Uterus (tissue), 2 donors: ENCODE results near the gene TMEM176B.

Experiments used
- CTCF ChIP-seq, 4 experiments: fragments of 200-600 bp in 2 of 4; fragments of 450-650 bp in 2 of 4; sonication (generic) in 2 of 4; IDR thresholded peaks; one replicate each; pipeline ENCODE4 v1.5.1; 2016 to 2019; ENCODE audit warnings: antibody characterized with exemption in 4 of 4, mild to moderate bottlenecking in 2 of 4, moderate library complexity in 1 of 4
- POLR2A ChIP-seq, 2 donors: fragments of 450-650 bp; IDR thresholded peaks; one replicate each; pipeline ENCODE4 v1.6.1; 2016; ENCODE audit warnings: antibody characterized with exemption in 2 of 2, mild to moderate bottlenecking in 1 of 2, moderate library complexity in 1 of 2

DNA sequence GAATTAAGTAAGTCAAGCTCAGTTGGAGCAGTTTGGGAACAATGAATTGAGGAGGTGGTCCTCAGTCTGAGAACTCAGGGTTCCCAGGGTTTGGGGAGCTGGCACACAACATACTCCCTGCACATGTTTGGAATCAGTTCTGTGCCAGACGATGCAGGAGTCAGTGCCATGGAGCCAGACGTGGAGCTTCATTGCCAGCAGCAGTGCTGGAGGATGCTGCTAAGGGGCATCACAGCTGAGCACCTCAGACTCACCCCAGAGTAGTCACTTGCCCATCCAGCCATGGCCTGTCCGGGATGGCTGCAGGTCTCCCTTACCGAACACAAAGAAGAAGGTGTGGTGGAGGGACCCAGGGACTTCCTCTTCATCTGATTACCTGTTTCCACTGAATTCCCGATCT lies 55.1 kb downstream of the TMEM176B start:
- no peak for TF ChIP-seq POLR2A (IDR thresholded peaks at IDR 0.05)
- no peak for TF ChIP-seq CTCF (IDR thresholded peaks at IDR 0.05)
